OCI-LY7 (cell line): ENCODE measurements around the gene MKKS. TPM values are rescaled to one million over a fixed set of nuclear protein-coding genes. Genes with fewer than 3 reads are reported as not detected.

Source experiments
- BruUV-seq: library from RNA; stranded (reverse); fragments of 400-500 nt; replicated peaks from 2 replicates; lab custom pipeline; 2021; lab: Mats Ljungman, UMichigan
- CTCF ChIA-PET: fragments of 300-600 bp; sonication (Branson Sonifier 250); formaldehyde crosslinking; loops from one replicate; lab custom pipeline; 2022; ENCODE audit warnings: antibody characterized with exemption; ENCODE audit not compliant: unreplicated experiment; lab: Charles Lee
- POLR2A ChIA-PET: fragments of 300-600 bp; sonication (Branson Sonifier 250); formaldehyde crosslinking; loops from one replicate; lab custom pipeline; 2022; ENCODE audit warnings: antibody characterized with exemption; lab: Charles Lee
- DNase-seq: peaks from one replicate; pipeline ENCODE4 v3.0.0-alpha.2; 2015; ENCODE audit warnings: low spot score
- H2AFZ ChIP-seq: fragments of 200-600 bp; sonication (generic), shearing (Covaris generic); 2 replicates; pipeline ENCODE4 v1.6.1; 2014; ENCODE audit warnings: mild to moderate bottlenecking, antibody characterized with exemption, low read length, moderate library complexity
- H3K27ac ChIP-seq: fragments of 200-600 bp; sonication (generic); 2 replicates; pipeline ENCODE4 v1.5.1; 2014; ENCODE audit warnings: mixed run types, low read depth, mild to moderate bottlenecking, moderate library complexity, low read length, inconsistent platforms; ENCODE audit not compliant: poor library complexity, severe bottlenecking
- H3K36me3 ChIP-seq: fragments of 200-600 bp; sonication (generic); 2 replicates; pipeline ENCODE4 v1.6.1; 2014; ENCODE audit warnings: mild to moderate bottlenecking, antibody characterized with exemption, low read length, moderate library complexity, mixed read lengths; ENCODE audit not compliant: insufficient read depth
- H3K4me1 ChIP-seq: fragments of 200-600 bp; sonication (generic); 2 replicates; pipeline ENCODE4 v1.5.1; 2014; ENCODE audit warnings: mild to moderate bottlenecking, low read length; ENCODE audit not compliant: insufficient read depth, poor library complexity, severe bottlenecking
- H3K4me2 ChIP-seq: fragments of 200-600 bp; sonication (generic); 2 replicates; pipeline ENCODE4 v1.6.1; 2014; ENCODE audit warnings: mild to moderate bottlenecking, low read length
- H3K4me3 ChIP-seq: fragments of 200-600 bp; sonication (generic); 2 replicates; pipeline ENCODE4 v1.5.1; 2014; ENCODE audit warnings: mild to moderate bottlenecking, low read depth, low read length; ENCODE audit not compliant: poor library complexity, severe bottlenecking
- H3K79me2 ChIP-seq: fragments of 200-600 bp; sonication (generic); 2 replicates; pipeline ENCODE4 v1.6.1; 2016; ENCODE audit warnings: low read depth, mild to moderate bottlenecking, low read length, moderate library complexity, mixed read lengths; ENCODE audit not compliant: insufficient read depth
- H3K9me2 ChIP-seq: fragments of 200-600 bp; sonication (generic); 2 replicates; pipeline ENCODE4 v1.6.1; 2016; ENCODE audit warnings: mild to moderate bottlenecking, low read length, mixed read lengths; ENCODE audit not compliant: insufficient read depth
- H3K9me3 ChIP-seq: fragments of 200-600 bp; sonication (generic); 2 replicates; pipeline ENCODE4 v1.6.1; 2014; ENCODE audit warnings: mild to moderate bottlenecking, mixed run types, low read length, mixed read lengths
- H4K20me1 ChIP-seq: fragments of 200-600 bp; sonication (generic); 2 replicates; pipeline ENCODE4 v1.6.1; 2014; ENCODE audit warnings: mild to moderate bottlenecking, antibody characterized with exemption, low read length, moderate library complexity, mixed read lengths; ENCODE audit not compliant: insufficient read depth
- CTCF ChIP-seq: fragments of 200-600 bp; sonication (generic); conservative IDR thresholded peaks from 2 replicates; pipeline ENCODE4 v1.5.1; 2014; ENCODE audit warnings: mild to moderate bottlenecking, antibody characterized with exemption, low read length, moderate library complexity, mixed read lengths
- EZH2phosphoT487 ChIP-seq: fragments of 200-600 bp; sonication (generic); IDR thresholded peaks from 2 replicates; pipeline ENCODE4 v1.6.1; 2018; ENCODE audit warnings: low read depth, borderline replicate concordance, mild to moderate bottlenecking, mixed run types, antibody characterized with exemption, low read length, moderate library complexity, mixed read lengths
- intact Hi-C: fragments of 100-400 bp; cut with micrococcal nuclease; formaldehyde crosslinking; loops from one replicate; pipeline ENCODE4 v1.10.0; 2022; ENCODE audit not compliant: unreplicated experiment
- total RNA-seq, 2 experiments: library from RNA; depleted of rRNA in 1 of 2; stranded (reverse); fragments of >200 nt in 1 of 2; shearing (Covaris generic) in 1 of 2; gene quantifications; 2 replicates each; pipeline ENCODE4 v1.2.3, GENCODE V29; 2014 to 2022

The MKKS gene
- total RNA-seq, 2 experiments from 2014 or later, result 1.0 to 5.6 TPM

DNA sequence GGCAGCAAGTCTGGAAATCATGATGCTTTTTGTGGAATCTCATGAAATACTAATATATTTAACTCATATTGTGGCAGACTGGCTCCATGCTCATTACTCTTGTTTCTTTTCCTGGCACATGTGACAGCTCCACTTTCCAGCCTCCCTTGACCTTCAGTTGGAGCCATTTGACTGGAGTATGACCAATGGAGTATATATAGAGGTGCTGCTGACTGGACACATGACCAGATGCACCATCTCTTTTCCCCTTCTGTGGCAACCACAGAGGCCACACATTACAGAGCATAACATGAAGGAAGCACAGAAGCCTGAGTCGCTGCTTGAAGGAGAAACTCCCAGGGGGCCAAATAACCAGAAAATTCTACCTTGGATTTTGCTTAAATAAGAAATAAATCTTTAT is 77.4 kb downstream of the MKKS start:
- Histone ChIP-seq H4K20me1 (no peaks in the 10 kb centered on the region), H3K27ac (no peak overlapping the region), H3K4me2 (no peak overlapping the region), H3K36me3 (no peaks in the 10 kb centered on the region), H3K9me3 (no peaks in the 10 kb centered on the region), H3K4me1 (no peaks in the 10 kb centered on the region), H3K9me2 (no peaks in the 10 kb centered on the region), H3K79me2 (no peaks in the 10 kb centered on the region), H2AFZ (no peak overlapping the region), H3K4me3 (no peak overlapping the region)
- TF ChIP-seq CTCF (no peak), EZH2phosphoT487 (no peak)
- no peak for DNase-seq
- CTCF ChIA-PET, result no interaction called here
- POLR2A ChIA-PET, result no interaction called here
- no TSS peak for BruUV-seq
- intact Hi-C loops, result no loop called here

DNA sequence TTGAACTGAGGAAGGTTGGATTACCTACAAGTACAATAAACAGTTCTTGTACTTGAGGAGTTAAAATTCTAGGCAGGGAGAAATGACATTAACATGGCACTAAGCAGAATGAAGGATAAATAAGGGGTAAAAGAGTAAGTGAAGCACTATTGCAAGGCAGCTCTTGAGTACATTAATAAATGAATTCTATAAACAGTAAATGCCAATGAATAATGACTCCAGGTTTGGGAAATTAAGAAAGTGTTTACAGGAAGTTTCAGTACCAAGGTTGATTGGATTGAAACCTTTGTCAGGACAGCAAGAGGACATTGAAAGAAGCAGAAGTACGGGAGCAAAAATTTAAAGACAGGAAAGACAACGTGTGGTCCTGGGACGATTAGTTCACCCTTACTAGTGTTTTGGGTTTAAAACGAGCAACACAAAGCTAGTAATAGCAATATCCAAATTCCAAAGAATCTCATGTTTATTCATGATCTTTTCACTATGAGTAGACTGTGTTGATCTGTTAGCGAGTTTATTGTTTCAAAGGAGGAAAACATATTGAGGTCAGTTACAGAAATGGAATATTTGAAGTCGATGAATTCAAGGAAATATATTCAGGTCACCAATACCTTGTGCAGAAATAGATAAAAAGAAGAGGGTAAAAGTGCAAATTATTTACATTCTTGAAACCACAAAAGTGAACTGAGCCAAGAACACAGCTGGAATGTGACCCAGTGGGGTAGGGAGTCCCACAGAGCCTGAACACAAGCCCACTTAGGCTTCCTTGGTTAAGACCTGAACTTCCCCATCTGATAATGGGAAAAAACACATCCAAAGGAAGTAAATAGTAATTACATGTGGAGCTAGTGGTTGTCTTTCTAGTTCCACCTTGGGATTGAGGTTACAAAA is 80.8 kb downstream of the MKKS start:
- no peak for TF ChIP-seq CTCF
- TF ChIP-seq EZH2phosphoT487, result no peak
- Histone ChIP-seq H3K27ac (no peak overlapping the region), H3K9me2 (no peaks in the 10 kb centered on the region), H3K4me2 (no peak overlapping the region), H4K20me1 (no peaks in the 10 kb centered on the region), H2AFZ (no peak overlapping the region), H3K4me1 (no peaks in the 10 kb centered on the region), H3K4me3 (no peak overlapping the region), H3K79me2 (no peaks in the 10 kb centered on the region), H3K9me3 (no peaks in the 10 kb centered on the region), H3K36me3 (no peaks in the 10 kb centered on the region)
- intact Hi-C loops, result no loop called here
- CTCF ChIA-PET, result no interaction called here
- DNase-seq, result no peak
- POLR2A ChIA-PET, result interaction anchor here (0.7 kb wide), 1 partner anchor 638 kb away, joined by 3 read pairs; no protein-coding TSS in a partner anchor
- no TSS peak for BruUV-seq

Other genes with a start within 250 kb of the MKKS start
- gene SNAP25, start 215.4 kb downstream of the MKKS start, total RNA-seq (2014; rRNA removed; shearing (Covaris generic)), result not detected in 2 replicates
- not detected in 2 replicates for gene SNAP25, start 215.4 kb downstream of the MKKS start, total RNA-seq (2022)
- gene SLX4IP, start 1.1 kb upstream of the MKKS start, total RNA-seq (2014; rRNA removed; shearing (Covaris generic)), result 3.4 and 4.1 TPM in 2 replicates
- gene SLX4IP, start 1.1 kb upstream of the MKKS start, total RNA-seq (2022), result 8.7 and 9.2 TPM in 2 replicates
- gene JAG1, start 239.8 kb upstream of the MKKS start, total RNA-seq (2014; rRNA removed; shearing (Covaris generic)), result 0.28 and 0.32 TPM in 2 replicates
- gene JAG1, start 239.8 kb upstream of the MKKS start, total RNA-seq (2022), result 0.67 and 1.7 TPM in 2 replicates